GM23338 (cell line): Measurements from ENCODE around the gene SYNPO. TPM values are rescaled to one million over a fixed set of nuclear protein-coding genes. Genes with fewer than 3 reads are reported as not detected.

Source experiments
- ATAC-seq: fragments of 200-7000 bp; cut with Tn5 transposase; 3 replicates; pipeline ENCODE4 v1.9.1; 2020
- DNase-seq: peaks from one replicate; pipeline ENCODE4 v3.0.0-alpha.2; 2015; ENCODE audit warnings: low spot score
- H2AFZ ChIP-seq: fragments of 200-600 bp; sonication (generic); 2 replicates; pipeline ENCODE4 v1.8.0; 2016; ENCODE audit warnings: antibody characterized with exemption, mild to moderate bottlenecking, moderate library complexity
- H3F3A ChIP-seq: fragments of 200-600 bp; sonication (generic); replicated peaks from 2 replicates; pipeline ENCODE4 v1.8.0; 2017; ENCODE audit warnings: antibody characterized with exemption, mixed run types, low read depth
- H3K27ac ChIP-seq: fragments of 200-600 bp; sonication (generic); 2 replicates; pipeline ENCODE4 v1.6.1; 2016; ENCODE audit warnings: low read depth
- H3K27me3 ChIP-seq: fragments of 200-600 bp; sonication (generic); 2 replicates; pipeline ENCODE4 v1.8.0; 2016; ENCODE audit warnings: mild to moderate bottlenecking, mixed run types, moderate library complexity; ENCODE audit not compliant: insufficient read depth
- H3K36me3 ChIP-seq: fragments of 200-600 bp; sonication (generic); 2 replicates; pipeline ENCODE4 v1.8.0; 2016; ENCODE audit warnings: mild to moderate bottlenecking; ENCODE audit not compliant: insufficient read depth
- H3K4me1 ChIP-seq: fragments of 200-600 bp; sonication (generic); 2 replicates; pipeline ENCODE4 v1.8.0; 2016; ENCODE audit warnings: mild to moderate bottlenecking, moderate library complexity; ENCODE audit not compliant: insufficient read depth
- H3K4me2 ChIP-seq: fragments of 200-600 bp; sonication (generic); 2 replicates; pipeline ENCODE4 v1.7.1; 2017; ENCODE audit warnings: mixed run types
- H3K4me3 ChIP-seq: fragments of 200-600 bp; sonication (generic); 2 replicates; pipeline ENCODE4 v1.6.1; 2016; ENCODE audit warnings: mixed run types
- H3K79me2 ChIP-seq: fragments of 200-600 bp; sonication (generic); replicated peaks from 2 replicates; pipeline ENCODE4 v1.8.0; 2017; ENCODE audit warnings: mild to moderate bottlenecking; ENCODE audit not compliant: insufficient read depth
- H3K9me2 ChIP-seq: fragments of 200-600 bp; sonication (generic); 2 replicates; pipeline ENCODE4 v1.8.0; 2017; ENCODE audit not compliant: insufficient read depth
- H4K20me1 ChIP-seq: fragments of 200-600 bp; sonication (generic); replicated peaks from 2 replicates; pipeline ENCODE4 v1.8.0; 2017; ENCODE audit warnings: mild to moderate bottlenecking; ENCODE audit not compliant: insufficient read depth
- H3K27ac Mint-ChIP-seq: 2 replicates; pipeline ENCODE4 v1.8.0; 2020; ENCODE audit warnings: inconsistent platforms, mild to moderate bottlenecking, moderate library complexity, mixed read lengths
- H3K27me3 Mint-ChIP-seq: 3 replicates; pipeline ENCODE4 v1.8.0; 2022; ENCODE audit warnings: low read depth, mild to moderate bottlenecking, moderate library complexity, mixed read lengths, inconsistent platforms; ENCODE audit not compliant: insufficient read depth, poor library complexity
- H3K36me3 Mint-ChIP-seq: 3 replicates; pipeline ENCODE4 v1.8.0; 2021; ENCODE audit warnings: low read depth, mild to moderate bottlenecking, inconsistent platforms, moderate library complexity, mixed read lengths
- H3K4me1 Mint-ChIP-seq: 3 replicates; pipeline ENCODE4 v1.8.0; 2020; ENCODE audit warnings: mild to moderate bottlenecking, inconsistent platforms, mixed read lengths
- H3K4me3 Mint-ChIP-seq: 3 replicates; pipeline ENCODE4 v1.8.0; 2021; ENCODE audit warnings: moderate library complexity, mild to moderate bottlenecking, inconsistent platforms, mixed read lengths
- H3K9me3 Mint-ChIP-seq: 3 replicates; pipeline ENCODE4 v1.8.0; 2020; ENCODE audit warnings: moderate library complexity, mild to moderate bottlenecking, inconsistent platforms, mixed read lengths
- CREB1 ChIP-seq: fragments of 250-450 bp; sonication (Bioruptor Pico); IDR thresholded peaks from 2 replicates; pipeline ENCODE4 v1.5.0; 2020; ENCODE audit warnings: low read depth, mild to moderate bottlenecking, moderate library complexity
- EZH2 ChIP-seq: fragments of 200-600 bp; sonication (generic); IDR thresholded peaks from one replicate; pipeline ENCODE4 v1.8.0; 2017; ENCODE audit warnings: antibody characterized with exemption, mild to moderate bottlenecking, low read depth; ENCODE audit not compliant: unreplicated experiment
- EZH2phosphoT487 ChIP-seq: fragments of 200-600 bp; sonication (generic); IDR thresholded peaks from one replicate; pipeline ENCODE4 v1.8.1; 2018; ENCODE audit warnings: antibody characterized with exemption; ENCODE audit not compliant: unreplicated experiment
- JUNB ChIP-seq: IDR thresholded peaks from one replicate; pipeline ENCODE4 v1.6.1; 2016; ENCODE audit warnings: antibody characterized with exemption; ENCODE audit not compliant: unreplicated experiment
- NANOG ChIP-seq: IDR thresholded peaks from 2 replicates; pipeline ENCODE4 v1.6.1; 2016; ENCODE audit warnings: antibody characterized with exemption, borderline replicate concordance
- POLR2AphosphoS5 ChIP-seq: IDR thresholded peaks from 2 replicates; pipeline ENCODE4 v1.6.1; 2016; ENCODE audit warnings: antibody characterized with exemption, low read depth
- STAT1 ChIP-seq: IDR thresholded peaks from one replicate; pipeline ENCODE4 v1.6.1; 2016; ENCODE audit warnings: antibody characterized with exemption; ENCODE audit not compliant: unreplicated experiment
- ZNF114 ChIP-seq: fragments of 250-450 bp; sonication (Bioruptor Pico); IDR thresholded peaks from 2 replicates; pipeline ENCODE4 v1.5.0; 2020; ENCODE audit warnings: mild to moderate bottlenecking, moderate library complexity
- ZNF331 ChIP-seq: fragments of 250-450 bp; sonication (Bioruptor Pico); IDR thresholded peaks from 2 replicates; pipeline ENCODE4 v1.5.0; 2020; ENCODE audit warnings: low read depth, mild to moderate bottlenecking, moderate library complexity
- polyA plus RNA-seq: library from polyadenylated mRNA; unstranded; fragments of >200 nt; fragmentation: Nextera tagmentation; extraction: Ambion mirVana; gene quantifications from 2 replicates; pipeline ENCODE4 v1.2.1, GENCODE V29; 2016
- total RNA-seq: library from RNA; depleted of rRNA; stranded (reverse); fragments of >200 nt; shearing (Covaris generic); gene quantifications from 2 replicates; pipeline ENCODE4 v1.2.3, GENCODE V29; 2014
- TF ChIP-seq, protein P1 (sequence below): fragments of 250-450 bp; sonication (Bioruptor Pico); IDR thresholded peaks from 2 replicates; pipeline ENCODE4 v1.5.0; 2020; ENCODE audit warnings: mild to moderate bottlenecking, moderate library complexity
- TF ChIP-seq, protein P2 (sequence below), 2 experiments: fragments of 200-600 bp in 1 of 2; sonication (generic) in 1 of 2; conservative IDR thresholded peaks; 2 replicates each; pipeline versions ENCODE4 v1.5.1 to v1.6.1; 2016 to 2017; ENCODE audit warnings: antibody characterized with exemption in 2 of 2, low read depth in 2 of 2, mild to moderate bottlenecking in 2 of 2, moderate library complexity in 1 of 2
- TF ChIP-seq, protein P3 (sequence below): IDR thresholded peaks from 2 replicates; pipeline ENCODE4 v1.6.1; 2016; ENCODE audit warnings: antibody characterized with exemption
- TF ChIP-seq, protein P4 (sequence below): IDR thresholded peaks from one replicate; pipeline ENCODE4 v1.6.1; 2018; ENCODE audit warnings: antibody characterized with exemption; ENCODE audit not compliant: unreplicated experiment

Gene SYNPO
- total and polyA plus RNA-seq, 2 experiments from 2014 or later: 0.16 to 1.3 TPM

DNA sequence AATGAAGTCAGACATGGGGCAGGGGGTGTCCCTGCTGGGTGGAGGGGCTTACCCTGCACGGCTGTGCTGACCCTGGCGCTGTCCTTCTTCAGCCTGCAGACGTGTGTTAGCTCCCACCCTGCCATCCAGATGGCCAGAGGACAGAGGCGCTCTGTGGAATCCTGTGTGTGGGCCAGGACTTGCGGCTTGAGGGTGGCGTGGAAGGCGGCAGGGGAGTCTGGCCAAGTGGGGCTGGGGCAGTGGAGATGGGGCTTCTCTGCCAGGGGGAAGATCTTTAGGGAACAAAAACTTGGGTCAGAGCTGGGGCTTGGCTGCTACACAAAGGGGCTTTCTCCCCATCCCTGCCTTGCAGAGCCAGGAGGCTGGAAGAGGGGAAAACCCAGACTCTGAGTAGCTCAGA lies 46.5 kb upstream of the SYNPO start:
- peaks cover 23% of the 10 kb centered on the region for H3K4me1 Mint-ChIP-seq
- no peak for DNase-seq

More for the DNA sequence above, 46.5 kb upstream of the SYNPO start:
- Mint-ChIP-seq H3K9me3 (no peaks in the 10 kb centered on the region), H3K36me3 (no peaks in the 10 kb centered on the region), H3K27ac (no peak overlapping the region), H3K4me3 (no peak overlapping the region), H3K27me3 (peaks cover 6% of the 10 kb centered on the region)
- no peak for TF ChIP-seq POLR2AphosphoS5
- no peak for TF ChIP-seq EZH2phosphoT487
- TF ChIP-seq, protein P1, sequence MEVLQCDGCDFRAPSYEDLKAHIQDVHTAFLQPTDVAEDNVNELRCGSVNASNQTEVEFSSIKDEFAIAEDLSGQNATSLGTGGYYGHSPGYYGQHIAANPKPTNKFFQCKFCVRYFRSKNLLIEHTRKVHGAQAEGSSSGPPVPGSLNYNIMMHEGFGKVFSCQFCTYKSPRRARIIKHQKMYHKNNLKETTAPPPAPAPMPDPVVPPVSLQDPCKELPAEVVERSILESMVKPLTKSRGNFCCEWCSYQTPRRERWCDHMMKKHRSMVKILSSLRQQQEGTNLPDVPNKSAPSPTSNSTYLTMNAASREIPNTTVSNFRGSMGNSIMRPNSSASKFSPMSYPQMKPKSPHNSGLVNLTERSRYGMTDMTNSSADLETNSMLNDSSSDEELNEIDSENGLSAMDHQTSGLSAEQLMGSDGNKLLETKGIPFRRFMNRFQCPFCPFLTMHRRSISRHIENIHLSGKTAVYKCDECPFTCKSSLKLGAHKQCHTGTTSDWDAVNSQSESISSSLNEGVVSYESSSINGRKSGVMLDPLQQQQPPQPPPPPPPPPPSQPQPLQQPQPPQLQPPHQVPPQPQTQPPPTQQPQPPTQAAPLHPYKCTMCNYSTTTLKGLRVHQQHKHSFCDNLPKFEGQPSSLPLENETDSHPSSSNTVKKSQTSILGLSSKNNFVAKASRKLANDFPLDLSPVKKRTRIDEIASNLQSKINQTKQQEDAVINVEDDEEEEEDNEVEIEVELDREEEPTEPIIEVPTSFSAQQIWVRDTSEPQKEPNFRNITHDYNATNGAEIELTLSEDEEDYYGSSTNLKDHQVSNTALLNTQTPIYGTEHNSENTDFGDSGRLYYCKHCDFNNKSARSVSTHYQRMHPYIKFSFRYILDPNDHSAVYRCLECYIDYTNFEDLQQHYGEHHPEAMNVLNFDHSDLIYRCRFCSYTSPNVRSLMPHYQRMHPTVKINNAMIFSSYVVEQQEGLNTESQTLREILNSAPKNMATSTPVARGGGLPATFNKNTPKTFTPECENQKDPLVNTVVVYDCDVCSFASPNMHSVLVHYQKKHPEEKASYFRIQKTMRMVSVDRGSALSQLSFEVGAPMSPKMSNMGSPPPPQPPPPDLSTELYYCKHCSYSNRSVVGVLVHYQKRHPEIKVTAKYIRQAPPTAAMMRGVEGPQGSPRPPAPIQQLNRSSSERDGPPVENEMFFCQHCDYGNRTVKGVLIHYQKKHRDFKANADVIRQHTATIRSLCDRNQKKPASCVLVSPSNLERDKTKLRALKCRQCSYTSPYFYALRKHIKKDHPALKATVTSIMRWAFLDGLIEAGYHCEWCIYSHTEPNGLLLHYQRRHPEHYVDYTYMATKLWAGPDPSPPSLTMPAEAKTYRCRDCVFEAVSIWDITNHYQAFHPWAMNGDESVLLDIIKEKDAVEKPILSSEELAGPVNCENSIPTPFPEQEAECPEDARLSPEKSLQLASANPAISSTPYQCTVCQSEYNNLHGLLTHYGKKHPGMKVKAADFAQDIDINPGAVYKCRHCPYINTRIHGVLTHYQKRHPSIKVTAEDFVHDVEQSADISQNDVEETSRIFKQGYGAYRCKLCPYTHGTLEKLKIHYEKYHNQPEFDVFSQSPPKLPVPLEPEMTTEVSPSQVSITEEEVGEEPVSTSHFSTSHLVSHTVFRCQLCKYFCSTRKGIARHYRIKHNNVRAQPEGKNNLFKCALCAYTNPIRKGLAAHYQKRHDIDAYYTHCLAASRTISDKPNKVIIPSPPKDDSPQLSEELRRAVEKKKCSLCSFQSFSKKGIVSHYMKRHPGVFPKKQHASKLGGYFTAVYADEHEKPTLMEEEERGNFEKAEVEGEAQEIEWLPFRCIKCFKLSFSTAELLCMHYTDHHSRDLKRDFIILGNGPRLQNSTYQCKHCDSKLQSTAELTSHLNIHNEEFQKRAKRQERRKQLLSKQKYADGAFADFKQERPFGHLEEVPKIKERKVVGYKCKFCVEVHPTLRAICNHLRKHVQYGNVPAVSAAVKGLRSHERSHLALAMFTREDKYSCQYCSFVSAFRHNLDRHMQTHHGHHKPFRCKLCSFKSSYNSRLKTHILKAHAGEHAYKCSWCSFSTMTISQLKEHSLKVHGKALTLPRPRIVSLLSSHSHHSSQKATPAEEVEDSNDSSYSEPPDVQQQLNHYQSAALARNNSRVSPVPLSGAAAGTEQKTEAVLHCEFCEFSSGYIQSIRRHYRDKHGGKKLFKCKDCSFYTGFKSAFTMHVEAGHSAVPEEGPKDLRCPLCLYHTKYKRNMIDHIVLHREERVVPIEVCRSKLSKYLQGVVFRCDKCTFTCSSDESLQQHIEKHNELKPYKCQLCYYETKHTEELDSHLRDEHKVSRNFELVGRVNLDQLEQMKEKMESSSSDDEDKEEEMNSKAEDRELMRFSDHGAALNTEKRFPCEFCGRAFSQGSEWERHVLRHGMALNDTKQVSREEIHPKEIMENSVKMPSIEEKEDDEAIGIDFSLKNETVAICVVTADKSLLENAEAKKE (CRISPR knock-in tag): no peak
- TF ChIP-seq ZNF331 (CRISPR knock-in tag): no peak
- TF ChIP-seq, protein P2, sequence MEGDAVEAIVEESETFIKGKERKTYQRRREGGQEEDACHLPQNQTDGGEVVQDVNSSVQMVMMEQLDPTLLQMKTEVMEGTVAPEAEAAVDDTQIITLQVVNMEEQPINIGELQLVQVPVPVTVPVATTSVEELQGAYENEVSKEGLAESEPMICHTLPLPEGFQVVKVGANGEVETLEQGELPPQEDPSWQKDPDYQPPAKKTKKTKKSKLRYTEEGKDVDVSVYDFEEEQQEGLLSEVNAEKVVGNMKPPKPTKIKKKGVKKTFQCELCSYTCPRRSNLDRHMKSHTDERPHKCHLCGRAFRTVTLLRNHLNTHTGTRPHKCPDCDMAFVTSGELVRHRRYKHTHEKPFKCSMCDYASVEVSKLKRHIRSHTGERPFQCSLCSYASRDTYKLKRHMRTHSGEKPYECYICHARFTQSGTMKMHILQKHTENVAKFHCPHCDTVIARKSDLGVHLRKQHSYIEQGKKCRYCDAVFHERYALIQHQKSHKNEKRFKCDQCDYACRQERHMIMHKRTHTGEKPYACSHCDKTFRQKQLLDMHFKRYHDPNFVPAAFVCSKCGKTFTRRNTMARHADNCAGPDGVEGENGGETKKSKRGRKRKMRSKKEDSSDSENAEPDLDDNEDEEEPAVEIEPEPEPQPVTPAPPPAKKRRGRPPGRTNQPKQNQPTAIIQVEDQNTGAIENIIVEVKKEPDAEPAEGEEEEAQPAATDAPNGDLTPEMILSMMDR (conservative IDR thresholded peaks at IDR 0.05; ENCODE audit: low read depth in 2 of 2): no peak
- TF ChIP-seq NANOG: no peak
- TF ChIP-seq ZNF114 (CRISPR knock-in tag): no peak
- TF ChIP-seq STAT1: no peak
- no peak for TF ChIP-seq JUNB
- no peak for TF ChIP-seq EZH2
- no peak for TF ChIP-seq CREB1
- TF ChIP-seq, protein P3, sequence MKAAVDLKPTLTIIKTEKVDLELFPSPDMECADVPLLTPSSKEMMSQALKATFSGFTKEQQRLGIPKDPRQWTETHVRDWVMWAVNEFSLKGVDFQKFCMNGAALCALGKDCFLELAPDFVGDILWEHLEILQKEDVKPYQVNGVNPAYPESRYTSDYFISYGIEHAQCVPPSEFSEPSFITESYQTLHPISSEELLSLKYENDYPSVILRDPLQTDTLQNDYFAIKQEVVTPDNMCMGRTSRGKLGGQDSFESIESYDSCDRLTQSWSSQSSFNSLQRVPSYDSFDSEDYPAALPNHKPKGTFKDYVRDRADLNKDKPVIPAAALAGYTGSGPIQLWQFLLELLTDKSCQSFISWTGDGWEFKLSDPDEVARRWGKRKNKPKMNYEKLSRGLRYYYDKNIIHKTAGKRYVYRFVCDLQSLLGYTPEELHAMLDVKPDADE: no peak
- TF ChIP-seq, protein P4, sequence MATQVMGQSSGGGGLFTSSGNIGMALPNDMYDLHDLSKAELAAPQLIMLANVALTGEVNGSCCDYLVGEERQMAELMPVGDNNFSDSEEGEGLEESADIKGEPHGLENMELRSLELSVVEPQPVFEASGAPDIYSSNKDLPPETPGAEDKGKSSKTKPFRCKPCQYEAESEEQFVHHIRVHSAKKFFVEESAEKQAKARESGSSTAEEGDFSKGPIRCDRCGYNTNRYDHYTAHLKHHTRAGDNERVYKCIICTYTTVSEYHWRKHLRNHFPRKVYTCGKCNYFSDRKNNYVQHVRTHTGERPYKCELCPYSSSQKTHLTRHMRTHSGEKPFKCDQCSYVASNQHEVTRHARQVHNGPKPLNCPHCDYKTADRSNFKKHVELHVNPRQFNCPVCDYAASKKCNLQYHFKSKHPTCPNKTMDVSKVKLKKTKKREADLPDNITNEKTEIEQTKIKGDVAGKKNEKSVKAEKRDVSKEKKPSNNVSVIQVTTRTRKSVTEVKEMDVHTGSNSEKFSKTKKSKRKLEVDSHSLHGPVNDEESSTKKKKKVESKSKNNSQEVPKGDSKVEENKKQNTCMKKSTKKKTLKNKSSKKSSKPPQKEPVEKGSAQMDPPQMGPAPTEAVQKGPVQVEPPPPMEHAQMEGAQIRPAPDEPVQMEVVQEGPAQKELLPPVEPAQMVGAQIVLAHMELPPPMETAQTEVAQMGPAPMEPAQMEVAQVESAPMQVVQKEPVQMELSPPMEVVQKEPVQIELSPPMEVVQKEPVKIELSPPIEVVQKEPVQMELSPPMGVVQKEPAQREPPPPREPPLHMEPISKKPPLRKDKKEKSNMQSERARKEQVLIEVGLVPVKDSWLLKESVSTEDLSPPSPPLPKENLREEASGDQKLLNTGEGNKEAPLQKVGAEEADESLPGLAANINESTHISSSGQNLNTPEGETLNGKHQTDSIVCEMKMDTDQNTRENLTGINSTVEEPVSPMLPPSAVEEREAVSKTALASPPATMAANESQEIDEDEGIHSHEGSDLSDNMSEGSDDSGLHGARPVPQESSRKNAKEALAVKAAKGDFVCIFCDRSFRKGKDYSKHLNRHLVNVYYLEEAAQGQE: no peak
- Histone ChIP-seq H3K4me3 (no peak overlapping the region), H4K20me1 (no peaks in the 10 kb centered on the region), H2AFZ (no peak overlapping the region), H3K4me2 (no peak overlapping the region), H3K27ac (no peak overlapping the region), H3F3A (no peaks in the 10 kb centered on the region), H3K4me1 (peaks cover 10% of the 10 kb centered on the region; the same call in 1 of the 2 replicates), H3K27me3 (no peaks in the 10 kb centered on the region), H3K36me3 (no peaks in the 10 kb centered on the region), H3K79me2 (no peaks in the 10 kb centered on the region), H3K9me2 (no peaks in the 10 kb centered on the region)
- ATAC-seq: no peak
